GM12875 (cell line): ENCODE measurements around the gene GTF2H2.
"Not testable (repeated sequence)": the region's sequence is repeated elsewhere in the genome, so short reads cannot be mapped to it uniquely, and the experiment has no call there.

ENCODE experiments used
- H3K4me3 ChIP-seq: one replicate; pipeline ENCODE4 v1.5.1; 2011; ENCODE audit warnings: low read depth, low read length, control low read depth

The GTF2H2 gene

DNA sequence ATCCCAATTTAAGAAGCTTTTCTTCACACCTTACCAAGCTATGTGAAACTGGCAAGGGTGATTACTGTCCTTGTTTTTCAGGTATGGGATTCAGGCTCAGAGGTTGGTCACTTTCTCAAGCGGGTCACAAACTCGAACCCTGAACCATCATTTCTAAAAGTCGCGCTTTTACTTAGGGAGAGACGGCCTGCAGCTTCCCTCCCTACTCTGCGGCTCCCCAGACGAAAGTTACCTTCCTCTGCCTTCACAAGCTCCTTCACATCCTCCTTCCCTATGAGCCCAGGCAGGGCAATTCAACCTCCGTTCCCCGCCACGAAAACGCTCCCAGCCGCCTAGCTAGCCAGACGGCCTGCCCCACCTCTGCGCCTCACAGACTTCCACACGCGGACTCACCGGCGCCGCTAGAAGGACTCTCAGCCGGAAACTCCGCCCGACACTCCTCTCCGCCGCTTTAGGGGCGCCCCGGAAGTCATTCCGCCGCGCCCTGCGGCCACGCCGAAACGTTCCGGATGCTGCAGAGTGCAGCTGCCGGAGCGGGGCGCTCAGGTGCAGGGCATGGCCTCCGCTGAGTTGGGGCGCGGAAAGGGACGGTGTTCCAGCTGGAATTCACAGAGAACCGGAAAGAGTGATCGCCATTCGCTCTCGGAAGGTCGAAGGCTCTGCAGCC is at the start of gene GTF2H2:
TSS of gene GTF2H2 (minus strand) at position 415 of the 667 bp plus-strand sequence. CDS start 4,913 bp downstream, outside the sequence.
- not testable (repeated sequence) for H3K4me3 ChIP-seq

GRCh38 chr5:71109730-71110275 is 42.3 kb upstream of the GTF2H2 start:
- H3K4me3 ChIP-seq: not testable (repeated sequence)

GRCh38 chr5:71099996-71100395 is 32.5 kb upstream of the GTF2H2 start:
- not testable (repeated sequence) for H3K4me3 ChIP-seq

DNA sequence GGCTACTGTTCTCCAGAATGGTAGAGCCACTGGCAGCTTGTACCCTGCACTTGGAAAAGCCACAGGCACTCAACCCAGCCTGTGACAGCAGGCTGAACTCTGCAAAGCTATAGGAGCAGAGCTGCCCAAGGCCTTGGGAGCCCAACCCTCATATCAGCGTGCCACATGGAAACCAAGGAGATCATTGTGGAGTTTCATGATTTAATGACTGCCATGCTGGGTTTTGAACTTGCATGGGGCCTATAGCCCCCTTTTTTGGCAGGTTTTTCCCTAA is 30.4 kb upstream of the GTF2H2 start:
- not testable (repeated sequence) for H3K4me3 ChIP-seq

GRCh38 chr5:71097173-71097929 is 29.9 kb upstream of the GTF2H2 start:
- H3K4me3 ChIP-seq: not testable (repeated sequence)

GRCh38 chr5:71089773-71090172 is 22.3 kb upstream of the GTF2H2 start:
- H3K4me3 ChIP-seq: not testable (repeated sequence)

DNA sequence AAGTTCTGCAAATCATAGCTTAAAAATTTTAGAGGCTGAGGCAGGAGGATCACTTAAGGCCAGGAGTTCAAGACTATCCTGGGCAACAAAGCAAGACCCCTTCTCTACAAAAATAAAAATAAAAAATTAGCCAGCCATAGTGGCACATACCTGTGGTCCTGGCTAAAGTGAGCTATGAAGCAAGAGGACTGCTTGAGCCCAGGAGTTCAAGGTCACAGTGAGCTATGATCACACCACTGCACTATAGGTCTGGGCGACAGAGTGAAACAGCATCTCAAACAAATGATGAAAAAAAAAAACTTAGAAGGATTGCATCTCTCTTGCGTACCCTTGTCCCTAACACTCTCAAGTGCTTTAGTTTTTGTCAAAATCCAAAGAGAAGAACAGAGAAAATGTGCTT is 21.3 kb upstream of the GTF2H2 start:
- H3K4me3 ChIP-seq: not testable (repeated sequence)

- not testable (repeated sequence) for H3K4me3 ChIP-seq
These were observed 18.7 kb upstream of the GTF2H2 start for GRCh38 chr5:71086145-71086544.

DNA sequence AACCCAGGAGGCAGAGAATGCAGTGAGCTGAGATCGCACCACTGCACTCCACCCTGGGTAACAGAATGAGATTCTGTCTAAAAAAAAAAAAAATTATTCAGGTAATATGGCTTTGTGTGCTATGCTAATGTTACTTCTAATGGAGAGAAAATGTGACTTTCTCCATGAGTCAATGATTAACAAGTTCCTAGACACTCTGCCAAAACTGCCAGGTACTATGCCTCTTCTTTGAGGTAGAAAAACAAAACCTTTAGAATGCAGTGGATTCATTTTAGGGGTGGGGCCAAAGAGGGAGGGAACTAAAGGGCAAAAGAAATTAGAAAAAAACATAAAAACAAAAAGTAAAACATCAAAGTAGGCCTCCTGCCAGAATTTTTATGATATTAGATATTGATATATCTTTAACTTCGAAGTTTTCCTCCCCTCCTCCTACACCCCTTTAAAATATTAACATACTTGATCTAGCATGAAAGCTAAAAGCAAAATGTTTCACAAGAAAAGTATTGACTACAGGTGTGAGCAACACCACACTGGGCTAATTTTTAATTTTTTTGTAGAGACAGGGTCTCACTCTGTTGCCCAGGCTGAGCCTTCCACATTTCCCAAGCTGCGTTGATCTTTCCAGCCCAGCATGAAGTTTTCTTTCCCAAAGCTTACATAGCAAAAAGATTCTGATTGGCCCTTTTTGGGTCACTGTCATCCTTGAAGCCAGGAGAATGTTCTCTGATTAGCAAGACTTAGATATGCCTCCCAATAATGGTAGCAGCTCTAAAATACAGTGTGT is 17.0 kb upstream of the GTF2H2 start:
- H3K4me3 ChIP-seq: not testable (repeated sequence)

DNA sequence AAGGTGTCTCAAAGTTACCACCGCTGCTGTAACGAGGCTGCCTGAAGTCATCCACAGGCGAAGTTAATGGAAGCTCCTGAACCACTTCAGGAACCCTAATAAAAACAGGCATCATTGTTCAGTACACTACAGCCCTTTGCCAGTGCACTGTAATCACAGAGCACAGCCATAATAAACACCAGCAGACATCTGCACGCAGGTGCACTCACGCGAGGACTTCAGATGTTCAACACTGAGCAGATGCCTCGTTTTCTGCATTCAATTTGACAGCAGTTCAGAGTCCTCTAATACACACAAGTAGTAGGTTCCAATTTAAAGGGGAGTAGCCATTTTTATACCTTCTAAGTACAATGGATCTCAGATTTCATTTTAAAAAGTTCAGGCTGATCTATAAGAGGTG is 15.4 kb upstream of the GTF2H2 start:
- not testable (repeated sequence) for H3K4me3 ChIP-seq

- not testable (repeated sequence) for H3K4me3 ChIP-seq
These were observed 14.9 kb upstream of the GTF2H2 start for GRCh38 chr5:71082340-71082739.

DNA sequence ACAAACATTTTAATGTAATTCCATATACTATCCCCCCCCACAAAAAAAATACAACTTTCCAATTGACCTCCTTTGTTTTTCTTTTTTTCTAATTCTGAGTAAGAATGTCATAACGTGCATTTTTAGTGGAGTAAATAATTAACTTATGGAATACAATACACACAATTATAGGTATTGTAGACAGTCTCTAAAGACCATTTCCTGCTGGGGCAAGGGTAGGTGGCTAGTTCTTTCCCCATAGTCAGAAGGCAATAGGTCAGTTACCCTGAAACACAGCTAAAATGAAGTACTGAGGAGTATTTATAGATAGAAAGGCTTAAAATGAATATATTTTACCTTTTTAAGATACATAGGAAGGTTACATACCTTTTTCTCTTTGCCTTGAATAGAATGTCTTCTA is 6.2 kb downstream of the GTF2H2 start:
- not testable (repeated sequence) for H3K4me3 ChIP-seq

DNA sequence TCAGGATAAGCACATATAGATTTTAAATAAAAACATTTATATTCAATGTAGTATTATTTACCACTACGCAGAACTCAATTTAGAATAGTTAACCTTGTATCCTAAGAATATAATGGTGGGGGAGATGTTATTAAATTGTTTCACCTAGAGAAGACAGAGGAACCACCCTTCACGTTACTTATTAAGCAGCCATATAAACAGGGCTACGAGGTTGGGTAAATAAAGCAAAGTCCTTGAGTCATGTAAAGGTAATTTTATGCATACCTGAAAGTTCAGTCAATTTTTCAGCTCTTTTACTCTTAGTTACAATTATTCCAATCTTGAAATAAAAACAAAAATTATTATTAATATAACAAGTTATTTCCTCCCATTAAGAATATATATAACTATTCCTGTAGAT is 8.1 kb downstream of the GTF2H2 start:
- H3K4me3 ChIP-seq: not testable (repeated sequence)

DNA sequence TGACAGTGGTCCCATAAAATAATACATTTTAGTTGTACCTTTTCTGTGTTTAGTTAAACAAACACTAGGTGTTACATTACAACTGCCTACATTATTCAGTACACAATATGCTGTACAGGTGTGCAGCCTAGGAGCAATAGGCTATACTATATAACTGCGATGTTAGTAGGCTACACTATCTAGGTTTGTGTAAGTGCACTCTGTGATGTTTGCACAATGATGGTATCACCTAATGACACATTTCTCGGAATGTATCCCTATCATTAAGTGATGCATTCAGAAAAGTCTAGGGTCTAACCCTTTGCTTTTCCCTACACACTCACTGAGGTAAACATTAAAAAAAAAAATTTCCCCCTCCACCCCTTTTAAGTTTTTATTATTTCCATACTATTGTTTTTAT is 22.7 kb downstream of the GTF2H2 start:
- H3K4me3 ChIP-seq: not testable (repeated sequence)

GRCh38 chr5:71044128-71044527 is 23.3 kb downstream of the GTF2H2 start:
- H3K4me3 ChIP-seq: not testable (repeated sequence)

- H3K4me3 ChIP-seq: not testable (repeated sequence)
These were observed 36.3 kb downstream of the GTF2H2 start for GRCh38 chr5:71031046-71031776.

DNA sequence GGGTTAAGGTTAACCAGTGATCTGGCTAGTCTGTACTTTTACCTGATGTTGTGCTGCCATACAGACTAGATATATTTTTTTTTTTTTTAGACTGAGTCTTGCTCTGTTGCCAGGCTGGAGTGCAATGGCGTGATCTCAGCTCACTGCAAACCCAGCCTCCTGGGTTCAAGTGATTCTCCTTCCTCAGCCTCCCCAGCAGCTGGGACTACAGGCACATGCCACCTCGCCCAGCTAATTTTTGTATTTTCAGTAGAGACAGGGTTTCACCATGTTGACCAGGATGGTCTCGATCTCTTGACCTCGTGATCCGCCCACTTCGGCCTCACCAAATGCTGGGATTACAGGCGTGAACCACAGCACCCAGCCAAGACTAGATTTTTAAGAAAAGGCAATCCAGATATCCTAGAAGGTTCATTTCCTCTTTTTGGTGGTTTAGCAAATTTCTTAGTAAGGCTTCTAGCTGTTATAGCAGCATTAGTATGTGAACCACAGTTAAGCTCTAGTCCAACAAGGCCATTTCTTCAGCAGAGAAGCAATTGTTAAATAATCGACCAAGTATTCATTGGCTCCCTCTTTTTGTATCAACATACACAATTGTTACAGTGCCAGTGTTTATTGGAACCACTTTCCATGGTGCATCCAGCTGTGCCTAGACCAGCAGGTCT is 42.1 kb downstream of the GTF2H2 start, which contains the start of gene NAIP:
TSS of gene NAIP (minus strand) at position 51 of the 665 bp plus-strand sequence. CDS start 12,424 bp downstream, outside the sequence.
- H3K4me3 ChIP-seq: not testable (repeated sequence)

GRCh38 chr5:71020643-71021042 is 46.8 kb downstream of the GTF2H2 start:
- H3K4me3 ChIP-seq: not testable (repeated sequence)

DNA sequence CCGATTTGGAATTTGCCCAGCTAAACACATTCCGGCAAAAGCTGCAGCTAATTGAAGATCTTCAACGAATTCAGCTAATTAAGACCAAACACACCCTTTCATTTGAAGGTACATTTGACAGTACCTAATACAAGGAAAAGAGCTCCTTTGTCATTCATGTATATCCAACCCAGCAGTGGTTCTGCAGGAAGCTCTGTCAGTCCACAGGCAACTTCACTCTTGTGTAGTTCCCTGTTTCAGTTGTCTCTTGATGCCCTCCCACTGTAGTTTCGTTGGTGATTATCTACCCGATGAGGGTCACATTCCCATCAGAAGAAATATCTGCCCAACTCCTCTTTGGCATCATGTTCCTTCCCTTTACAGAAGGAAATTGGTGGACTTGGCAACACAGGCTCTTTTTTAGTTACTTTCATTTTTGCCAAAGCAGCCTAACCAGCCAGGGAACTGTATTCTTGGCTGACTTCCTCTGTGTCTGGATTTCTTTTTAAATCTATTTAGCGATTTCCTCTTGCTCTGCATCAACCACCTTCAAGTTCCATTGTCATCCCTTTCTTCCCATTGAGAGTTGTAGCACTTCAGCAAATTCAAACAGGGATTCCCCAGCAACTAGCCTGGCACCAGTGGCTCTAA is 49.0 kb downstream of the GTF2H2 start:
- H3K4me3 ChIP-seq: not testable (repeated sequence)
